ENCODE measurements around the gene TULP4. TPM values are rescaled to one million over a fixed set of nuclear protein-coding genes. Genes with fewer than 3 reads are reported as not detected.
A peak's percentile ranks its signal among the peaks of the same experiment; 100 is the strongest.
"Not testable (repeated sequence)": the region's sequence is repeated elsewhere in the genome, so short reads cannot be mapped to it uniquely, and the experiment has no call there.

TULP4 gene
- polyA plus RNA-seq, 4 donors, result 16.4 to 18.9 (median 18.3) TPM

DNA sequence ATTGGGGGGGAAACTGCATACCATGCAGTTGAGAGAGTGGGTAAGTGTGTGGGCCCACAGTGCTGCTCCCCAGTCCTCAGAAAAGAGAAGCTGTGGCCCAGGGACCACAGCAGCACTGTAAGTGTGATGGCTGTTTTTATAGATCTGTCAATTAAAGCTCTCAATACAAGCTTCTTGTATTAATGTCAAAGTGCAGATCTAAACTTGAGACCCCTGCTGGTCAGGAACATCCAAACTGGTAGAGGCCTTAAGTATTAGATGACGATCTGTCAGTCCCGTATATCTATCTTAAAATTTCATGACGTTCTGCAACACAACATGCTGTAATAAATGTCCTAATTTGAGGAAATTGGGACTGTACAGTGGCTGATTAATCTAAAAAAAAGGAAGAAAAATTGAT lies 74.8 kb downstream of the TULP4 start:
- no peak for DNase-seq (ENCODE audit: low read depth in 4 of 4, low spot score in 3 of 4)

DNA sequence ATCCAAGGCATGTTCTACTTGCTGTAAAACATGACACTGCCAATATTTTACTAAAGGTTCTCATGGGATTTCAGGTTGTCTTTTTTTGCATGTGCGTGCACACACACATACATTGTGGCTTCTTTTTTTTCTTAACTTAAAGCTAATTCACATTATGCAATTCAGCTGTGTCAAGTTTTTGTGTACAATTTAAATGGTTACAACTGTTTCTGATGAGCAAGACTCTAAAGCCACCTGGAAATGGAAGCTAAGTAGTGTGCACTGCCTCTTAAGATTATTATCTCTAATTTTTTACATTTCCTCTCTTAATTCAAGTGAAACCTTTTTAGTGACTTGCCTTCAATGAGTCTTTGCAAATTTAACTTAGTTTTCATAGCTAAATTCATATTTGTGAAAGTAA lies 75.3 kb downstream of the TULP4 start:
- no peak for DNase-seq (ENCODE audit: low read depth in 4 of 4, low spot score in 3 of 4)

DNA sequence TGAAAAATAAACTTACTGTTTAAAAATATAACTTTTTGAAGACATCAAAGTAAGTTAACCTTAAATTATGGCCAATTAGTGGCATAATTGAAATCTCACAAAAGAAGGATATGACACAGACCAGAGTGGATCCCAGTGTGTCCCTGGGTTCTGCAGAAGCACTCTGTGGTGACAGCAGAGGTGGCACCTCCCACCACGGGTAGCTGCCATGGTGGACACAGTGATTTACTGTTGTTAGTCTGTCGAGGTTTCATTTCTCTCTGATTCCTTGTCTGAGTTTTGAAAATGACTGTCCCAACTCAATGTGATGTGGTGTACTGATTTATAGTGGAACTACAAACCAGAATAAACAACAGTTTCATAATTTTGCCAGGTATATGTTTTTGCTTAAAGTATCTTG lies 76.5 kb downstream of the TULP4 start:
- DNase-seq (ENCODE audit: low read depth in 4 of 4, low spot score in 3 of 4), result no peak

DNA sequence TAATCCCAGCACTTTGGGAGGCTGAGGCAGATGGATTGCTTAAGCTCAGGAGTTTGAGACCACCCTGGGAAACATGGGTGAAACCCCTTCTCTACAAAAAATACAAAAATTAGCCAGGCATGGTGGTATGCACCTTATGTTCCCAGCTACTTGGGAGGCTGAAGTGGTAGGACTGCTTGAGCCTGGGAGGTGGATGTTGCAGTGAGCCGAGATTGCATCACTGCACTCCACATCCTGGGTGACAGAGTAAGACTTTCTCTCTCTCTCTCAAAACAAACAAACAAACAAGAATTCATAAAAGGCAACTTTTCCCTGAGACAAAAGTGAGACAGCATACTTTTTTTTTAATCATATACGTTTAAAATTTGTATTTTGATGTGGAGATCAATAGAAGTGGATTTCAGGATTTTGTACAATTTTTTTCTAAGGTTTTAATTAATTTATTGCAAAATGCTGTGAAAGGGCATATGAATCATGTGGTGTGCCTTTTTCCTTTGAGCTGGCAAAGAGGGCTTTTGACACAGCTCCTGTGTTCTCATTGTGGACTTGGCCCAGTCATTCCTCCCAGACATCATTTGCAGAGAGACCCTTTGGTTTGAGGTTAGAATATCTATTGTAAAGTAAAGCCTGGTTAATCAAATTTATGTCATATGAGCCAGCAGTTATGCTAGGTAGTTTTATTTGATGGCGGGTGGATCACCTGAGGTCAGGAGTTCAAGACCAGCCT lies 77.1 kb downstream of the TULP4 start:
- DNase-seq (ENCODE audit: low read depth in 4 of 4, low spot score in 3 of 4), result no peak

DNA sequence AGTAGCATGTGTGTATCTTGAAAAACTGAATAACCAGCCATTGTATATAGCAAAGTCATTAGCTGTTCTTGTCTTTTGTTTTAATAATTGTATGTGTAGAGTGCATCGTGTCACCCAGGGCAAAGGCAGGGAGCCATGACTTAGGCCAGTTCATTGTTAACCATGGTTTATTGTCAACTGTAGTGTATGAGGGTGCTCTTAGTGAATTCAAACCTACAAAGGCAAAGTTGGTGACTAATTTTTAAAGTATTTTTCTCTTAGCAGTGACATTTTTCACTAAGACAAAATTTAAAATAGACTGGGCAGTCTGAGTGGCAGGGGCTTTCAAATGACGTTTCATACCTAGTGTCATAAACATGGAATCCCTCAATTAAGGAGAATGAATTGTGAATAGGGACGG lies 79.0 kb downstream of the TULP4 start:
- no peak for DNase-seq (ENCODE audit: low read depth in 4 of 4, low spot score in 3 of 4)

DNA sequence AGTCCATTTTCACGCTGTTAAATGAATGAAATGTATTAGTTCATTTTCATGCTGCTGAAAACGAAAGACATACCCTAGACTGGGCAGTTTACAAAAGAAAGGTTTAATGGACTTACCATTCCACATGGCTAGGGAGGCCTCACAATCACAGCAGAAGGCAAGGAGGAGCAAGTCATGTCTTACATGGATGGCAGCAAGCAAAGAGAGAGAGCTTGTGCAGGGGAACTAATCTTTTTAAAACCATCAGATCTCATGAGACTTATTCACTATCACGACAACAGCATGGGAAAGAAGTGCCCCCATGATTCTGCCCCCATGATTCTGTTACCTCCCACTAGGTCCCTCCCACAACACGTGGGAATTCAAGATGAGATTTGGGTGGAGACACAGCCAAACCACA lies 79.7 kb downstream of the TULP4 start:
- not testable (repeated sequence) for DNase-seq (ENCODE audit: low read depth in 4 of 4, low spot score in 3 of 4)

DNA sequence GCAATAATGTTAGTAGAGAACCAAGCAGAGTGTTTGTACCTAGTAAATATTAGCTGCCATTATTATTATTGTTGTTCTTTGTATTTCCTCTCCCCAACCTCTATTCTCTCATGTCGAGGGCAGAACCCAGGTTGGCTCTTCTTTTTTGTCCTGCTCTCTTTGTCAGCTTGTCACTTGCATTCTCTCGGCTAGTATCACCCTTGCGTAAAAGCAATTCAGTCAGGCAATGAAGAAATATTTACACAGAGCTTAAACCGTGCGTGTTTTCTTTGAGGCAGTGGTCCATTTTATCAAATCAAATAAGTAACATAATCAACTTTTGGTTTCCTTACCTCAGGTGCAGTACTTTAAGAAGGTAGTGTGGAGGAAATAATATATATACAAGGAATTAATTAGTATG lies 83.9 kb downstream of the TULP4 start:
- DNase-seq (ENCODE audit: low read depth in 4 of 4, low spot score in 3 of 4), result no peak

DNA sequence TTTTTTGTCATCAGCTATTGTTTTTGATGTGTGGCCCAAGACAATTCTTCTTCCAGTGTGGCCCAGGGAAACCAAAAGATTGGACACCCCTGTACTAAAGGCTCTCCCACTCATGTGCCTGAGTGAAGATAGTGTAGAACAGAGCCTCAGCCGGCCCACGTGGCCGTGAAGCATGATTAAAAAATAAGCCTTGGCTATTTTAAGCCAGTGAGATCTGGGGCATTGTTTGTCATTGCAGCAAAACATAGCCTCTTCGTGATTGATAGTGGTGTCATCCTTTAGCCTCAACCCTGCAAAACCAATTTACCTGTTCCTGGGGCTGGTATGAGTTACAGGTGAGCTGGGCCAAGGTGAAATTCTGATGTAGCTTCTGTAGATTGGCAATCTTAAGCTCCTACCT lies 85.3 kb downstream of the TULP4 start:
- no peak for DNase-seq (ENCODE audit: low read depth in 4 of 4, low spot score in 3 of 4)

DNA sequence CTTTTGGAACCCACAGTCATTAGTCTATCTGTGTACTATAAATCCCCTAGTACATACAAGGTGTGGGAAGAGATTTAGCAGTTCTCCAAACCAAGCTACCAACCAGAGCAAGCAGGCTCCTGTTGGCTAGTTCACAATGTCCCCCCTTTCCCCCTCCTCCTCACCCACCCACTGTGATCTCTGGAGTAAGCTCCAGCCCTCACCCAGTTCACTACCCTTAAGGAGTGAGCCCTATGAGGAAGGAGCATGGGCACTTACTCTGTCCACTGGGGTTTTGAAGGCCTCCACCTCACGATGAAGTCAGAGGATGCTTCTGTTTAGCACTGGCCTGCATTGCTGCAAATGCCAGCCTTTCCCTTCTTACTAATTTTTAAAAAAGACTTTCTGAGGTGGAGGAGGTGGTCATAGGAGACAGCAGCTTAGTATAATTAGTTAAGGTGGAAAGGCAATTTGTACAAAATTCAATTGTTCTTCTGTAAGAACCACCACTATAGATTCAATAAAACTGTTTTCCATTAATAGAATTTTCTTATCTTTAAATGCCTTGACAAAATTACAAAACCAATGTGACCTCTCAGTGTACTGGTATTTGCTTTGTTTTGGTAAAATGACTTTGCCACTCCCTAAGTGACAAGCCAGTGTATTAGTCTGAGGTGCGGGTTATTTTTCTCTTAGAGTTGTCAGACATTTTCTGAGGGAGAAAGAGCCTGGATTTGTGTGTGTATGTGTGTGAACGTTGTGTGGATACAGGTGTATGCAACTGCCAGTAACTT lies 86.2 kb downstream of the TULP4 start:
- no peak for DNase-seq (ENCODE audit: low read depth in 4 of 4, low spot score in 3 of 4)

DNA sequence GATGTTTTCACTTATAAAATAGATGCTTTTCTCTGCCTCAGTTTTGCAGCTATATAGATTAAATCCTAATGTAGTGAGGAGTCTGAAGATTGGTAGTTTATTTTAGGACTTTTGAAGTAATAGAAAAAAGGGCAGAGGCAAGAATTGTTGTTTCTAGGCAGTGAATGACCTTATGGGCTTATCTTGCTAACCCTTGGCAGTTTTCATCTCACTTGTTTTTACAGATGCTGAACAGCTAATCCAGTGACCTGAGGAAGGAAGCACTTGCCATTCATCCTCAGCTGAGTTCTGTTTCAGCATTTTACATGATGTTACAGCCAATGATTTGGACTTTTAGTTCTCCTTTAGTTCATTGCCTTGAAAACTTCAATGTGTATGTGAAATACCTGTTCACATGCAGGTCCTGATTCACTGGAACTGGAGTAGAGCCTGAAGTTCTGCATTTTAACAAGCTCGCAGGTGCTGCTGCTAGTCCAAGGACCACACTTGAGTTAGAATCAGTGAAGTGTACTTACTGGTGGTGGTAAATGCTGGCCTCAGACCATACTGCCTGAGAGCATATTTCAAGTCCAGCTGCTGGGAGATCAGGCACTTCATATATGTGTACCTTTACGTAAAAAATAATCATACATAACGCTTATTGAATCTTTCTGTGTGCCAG lies 86.9 kb downstream of the TULP4 start:
- DNase-seq (ENCODE audit: low read depth in 4 of 4, low spot score in 3 of 4), result no peak

DNA sequence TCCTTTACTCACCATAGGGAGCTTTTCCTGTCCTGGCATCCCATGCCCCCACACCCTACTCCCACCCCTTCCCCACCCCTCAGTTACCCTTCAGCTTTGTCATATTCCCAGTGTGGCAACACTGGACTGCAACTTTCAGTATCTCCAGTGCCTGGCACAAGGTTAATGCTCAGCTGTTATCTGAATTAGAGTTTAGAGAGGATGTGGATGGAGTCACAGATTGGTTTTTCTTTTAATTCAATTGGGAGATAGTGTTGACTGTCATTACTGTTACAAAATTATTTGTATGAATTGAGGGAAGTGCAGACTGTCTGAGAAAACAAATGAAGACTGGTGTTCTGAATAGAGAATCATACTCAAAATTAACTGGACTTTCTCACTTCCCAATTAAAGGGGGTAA lies 89.9 kb downstream of the TULP4 start:
- no peak for DNase-seq (ENCODE audit: low read depth in 4 of 4, low spot score in 3 of 4)

DNA sequence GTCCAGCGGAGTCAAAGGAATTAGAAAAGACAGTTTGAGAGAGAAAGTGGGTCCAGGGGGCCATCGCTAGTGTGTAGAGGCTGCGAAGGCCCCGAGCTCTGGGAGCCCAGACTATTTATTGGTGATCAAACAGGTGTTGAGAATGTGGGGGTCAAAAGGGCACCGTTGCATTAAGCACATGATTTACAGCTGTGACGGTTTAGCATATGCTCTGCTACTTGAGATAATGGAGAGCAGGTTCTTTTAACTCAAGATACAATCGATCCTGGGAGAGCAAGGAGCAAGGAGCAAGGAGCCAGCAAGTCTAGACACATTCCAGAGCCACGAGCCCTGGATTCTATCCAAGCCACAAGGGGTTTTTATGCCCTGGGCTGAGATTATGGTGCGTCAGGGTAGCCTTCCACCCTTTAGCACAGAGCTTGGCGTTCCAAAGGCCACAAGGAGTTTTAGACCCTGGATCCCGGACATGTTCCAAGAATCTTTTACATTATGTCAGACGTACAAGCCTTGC lies 93.1 kb downstream of the TULP4 start:
- DNase-seq (ENCODE audit: low read depth in 4 of 4, low spot score in 3 of 4), result not testable (repeated sequence)

DNA sequence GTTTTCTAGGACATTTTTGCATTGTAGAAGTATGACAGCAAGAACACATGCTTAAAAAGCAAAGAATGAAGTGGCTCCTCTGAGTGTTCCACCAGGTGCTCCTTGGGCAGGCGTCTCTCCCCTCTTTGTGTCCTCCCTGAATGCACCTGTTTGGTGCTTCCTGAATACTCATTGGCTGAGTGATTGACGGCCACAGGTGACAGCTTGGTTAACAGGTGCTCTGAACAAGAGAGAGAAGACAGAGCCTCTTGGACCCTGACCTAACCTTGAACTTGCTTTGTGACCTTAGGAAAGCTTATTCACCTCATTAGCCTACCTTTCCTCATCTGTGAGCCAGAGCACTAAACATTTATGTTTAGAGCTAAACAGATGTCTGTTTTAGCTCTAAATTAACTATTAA lies 93.7 kb downstream of the TULP4 start:
- no peak for DNase-seq (ENCODE audit: low read depth in 4 of 4, low spot score in 3 of 4)

DNA sequence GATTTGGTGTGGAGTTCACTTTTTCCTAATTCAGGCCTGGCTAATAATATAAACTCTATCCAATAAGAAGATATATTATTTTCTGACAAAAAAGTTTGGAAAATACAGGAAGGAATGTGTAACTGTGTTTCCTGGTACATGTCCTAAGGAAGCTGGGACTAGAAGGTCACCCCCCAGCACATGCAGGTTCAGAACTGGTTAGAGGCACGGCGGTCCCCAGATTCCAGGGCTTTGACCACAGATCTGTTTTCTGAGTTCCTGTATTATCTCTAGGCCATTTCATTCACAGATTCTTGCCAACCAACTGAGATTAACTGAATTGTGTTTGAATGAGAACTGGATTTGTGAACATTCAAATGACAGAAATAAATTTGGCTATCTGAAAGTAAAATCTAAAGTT lies 94.5 kb downstream of the TULP4 start:
- DNase-seq (ENCODE audit: low read depth in 4 of 4, low spot score in 3 of 4), result no peak

DNA sequence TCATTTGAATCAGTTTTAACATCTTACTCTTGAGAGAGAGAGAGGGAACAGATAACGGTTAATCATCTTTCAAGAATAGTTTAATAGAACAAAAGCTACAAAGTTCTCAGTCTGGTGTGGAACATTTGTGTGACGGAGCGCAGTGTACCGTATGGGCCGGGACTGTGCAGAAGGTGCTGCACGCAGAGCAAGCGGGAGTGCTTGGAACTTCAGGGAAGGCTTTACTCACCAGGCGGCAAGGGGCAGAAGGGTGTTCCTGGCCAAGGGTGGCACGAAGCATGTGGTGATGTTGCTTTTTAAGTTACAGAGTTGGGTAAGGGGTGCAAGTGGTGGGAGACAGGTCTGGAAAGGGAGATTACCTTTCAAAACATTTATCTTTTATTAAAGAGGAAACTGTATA lies 95.7 kb downstream of the TULP4 start:
- no peak for DNase-seq (ENCODE audit: low read depth in 4 of 4, low spot score in 3 of 4)

DNA sequence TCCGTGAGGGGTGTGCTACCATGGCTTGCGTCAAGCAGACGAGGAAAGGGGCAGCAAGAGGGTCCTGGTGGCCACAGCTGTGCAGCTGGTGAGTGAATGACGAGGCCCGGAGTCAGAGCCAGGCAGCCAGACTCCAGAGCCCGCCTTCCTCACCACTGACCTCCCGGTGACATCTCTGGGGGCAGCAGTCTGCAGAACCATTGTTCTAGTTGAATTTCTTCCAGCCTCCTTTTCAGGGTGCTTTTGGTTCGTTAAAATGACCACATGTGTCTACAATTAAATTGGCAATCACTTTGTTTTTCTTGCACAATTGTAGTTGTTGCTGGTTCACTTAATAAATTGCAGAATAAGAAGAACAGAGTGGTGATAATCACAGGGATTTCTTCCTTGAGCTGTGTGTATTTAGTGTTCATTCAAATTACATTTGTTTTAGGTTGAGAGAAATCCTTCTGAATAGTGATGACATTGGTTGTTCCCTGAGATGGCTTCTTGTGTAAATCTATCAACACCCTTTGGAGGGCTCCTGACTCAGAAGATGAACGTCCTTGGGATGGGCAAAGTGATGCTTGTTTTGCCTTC lies 96.4 kb downstream of the TULP4 start:
- DNase-seq (ENCODE audit: low read depth in 4 of 4, low spot score in 3 of 4), result no peak

DNA sequence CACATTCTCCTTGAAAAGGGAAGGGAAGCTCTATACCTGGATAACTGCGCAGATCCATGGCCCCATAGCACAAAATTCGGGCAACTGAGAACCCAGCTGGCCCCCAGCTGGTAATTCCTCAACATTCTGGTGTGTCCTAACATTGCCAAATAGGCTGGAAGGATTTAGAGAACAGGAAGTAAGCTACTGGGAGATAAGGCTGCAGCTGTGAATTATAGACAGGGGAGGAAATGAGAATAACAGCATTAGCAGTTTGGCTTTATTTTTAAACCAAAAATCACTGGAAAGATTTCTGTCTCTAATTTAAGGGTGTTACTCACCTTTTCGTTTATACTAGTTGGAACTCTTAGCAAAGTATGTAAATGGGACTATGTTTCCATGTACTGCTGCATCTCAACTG lies 97.2 kb downstream of the TULP4 start:
- peak in 1 of 4 donors; percentile 9 for DNase-seq (ENCODE audit: low read depth in 4 of 4, low spot score in 3 of 4)

DNA sequence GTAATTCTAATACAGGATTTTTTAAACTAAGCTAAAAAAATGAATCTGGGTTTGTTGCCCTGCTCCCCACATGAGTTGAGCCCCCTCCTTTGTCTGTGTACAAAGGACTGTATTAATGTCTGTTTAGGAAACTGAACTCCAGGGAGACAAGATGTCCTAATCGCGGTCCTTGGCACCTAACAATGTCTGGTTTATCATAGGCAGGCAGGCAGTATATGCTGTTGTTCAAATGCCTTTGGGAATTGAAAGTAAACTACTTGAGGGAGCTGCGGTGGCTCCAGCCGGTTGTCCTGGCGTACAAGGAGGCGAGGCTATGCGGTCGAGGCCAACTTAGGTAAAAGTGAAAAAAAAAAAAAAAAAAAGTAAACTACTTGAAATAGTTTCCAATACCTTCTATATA lies 98.5 kb downstream of the TULP4 start:
- DNase-seq (ENCODE audit: low read depth in 4 of 4, low spot score in 3 of 4), result no peak

DNA sequence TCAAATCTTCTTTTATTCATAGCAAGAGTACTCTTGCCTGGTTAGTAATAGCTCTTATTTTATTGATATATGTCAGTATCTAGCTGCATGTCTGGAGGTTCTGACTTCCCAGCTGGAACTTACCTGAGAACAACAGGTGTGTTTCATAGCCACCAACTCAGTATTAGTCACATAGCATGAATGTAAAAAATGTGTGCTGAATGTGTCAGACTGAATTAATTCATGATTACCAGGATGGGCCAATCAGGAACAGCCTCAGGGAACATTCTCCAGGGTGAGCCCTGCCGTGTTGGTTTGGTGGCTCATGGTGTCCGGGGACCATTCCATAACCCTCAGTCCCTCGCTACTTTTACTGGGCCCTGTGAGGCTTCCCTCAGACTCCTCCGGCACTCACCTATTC lies 99.7 kb downstream of the TULP4 start:
- no peak for DNase-seq (ENCODE audit: low read depth in 4 of 4, low spot score in 3 of 4)

DNA sequence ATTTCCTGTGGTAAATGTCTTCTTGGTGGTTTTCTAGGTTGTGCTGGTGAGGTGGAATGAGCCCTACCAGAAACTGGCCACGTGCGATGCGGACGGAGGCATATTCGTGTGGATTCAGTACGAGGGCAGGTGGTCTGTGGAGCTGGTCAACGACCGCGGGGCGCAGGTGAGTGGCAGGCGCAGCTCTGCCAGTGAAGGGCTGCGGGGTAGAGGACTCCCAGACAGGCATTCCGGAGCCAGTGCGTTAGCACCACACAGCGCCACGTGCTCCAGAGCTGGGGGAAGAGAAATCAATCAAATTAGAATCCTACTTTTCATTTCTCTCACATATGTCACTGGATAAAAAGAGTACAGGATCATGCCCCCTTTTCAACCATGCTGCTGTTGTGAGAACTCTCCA lies 100.8 kb downstream of the TULP4 start:
- DNase-seq (ENCODE audit: low read depth in 4 of 4, low spot score in 3 of 4), result no peak
